ENCODE results near the gene TMEM238. TPM values are rescaled to one million over a fixed set of nuclear protein-coding genes. Genes with fewer than 3 reads are reported as not detected.
A peak's percentile ranks its signal among the peaks of the same experiment; 100 is the strongest.

TMEM238 gene
- total RNA-seq, 1 donor from 2014 or later: 9.7 TPM

DNA sequence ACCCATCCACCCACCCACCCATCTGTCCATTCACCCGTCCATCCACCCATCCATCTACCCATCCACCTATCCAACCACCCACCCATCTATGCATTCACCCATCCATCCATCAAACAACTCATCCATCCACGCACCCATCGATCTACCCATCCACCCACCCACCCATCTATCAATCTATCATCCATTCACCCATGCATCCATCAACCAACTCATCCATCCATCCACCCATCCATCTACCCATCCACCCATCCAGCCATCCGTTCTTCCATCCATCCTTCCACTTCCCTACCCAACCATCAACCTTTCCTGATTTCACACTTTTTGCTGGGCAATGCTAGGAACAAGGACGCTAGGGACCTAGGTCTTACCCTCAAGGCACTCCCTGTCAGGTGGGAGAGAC lies 2.1 kb downstream of the TMEM238 start:
- peak overlapping the region; percentile 81 for H3K27ac Mint-ChIP-seq
- DNase-seq: no peak
- intact Hi-C loops (cut with micrococcal nuclease): no loop called here
- H3K4me1 Mint-ChIP-seq: peaks cover 33% of the 10 kb centered on the region
- H3K27me3 Mint-ChIP-seq: no peaks in the 10 kb centered on the region
- H3K36me3 Mint-ChIP-seq (ENCODE audit: low read depth): peaks cover 30% of the 10 kb centered on the region
- H3K9me3 Mint-ChIP-seq: peaks cover 6% of the 10 kb centered on the region
- peak overlapping the region; percentile 94 for H3K4me3 Mint-ChIP-seq

GRCh38 chr19:55379174-55379573 lies 4.9 kb downstream of the TMEM238 start:
- H3K36me3 Mint-ChIP-seq (ENCODE audit: low read depth): peaks cover 16% of the 10 kb centered on the region
- peaks cover 6% of the 10 kb centered on the region for H3K9me3 Mint-ChIP-seq
- H3K27ac Mint-ChIP-seq: no peak overlapping the region
- H3K27me3 Mint-ChIP-seq: peaks cover 3% of the 10 kb centered on the region
- no peak overlapping the region for H3K4me3 Mint-ChIP-seq
- no peak for DNase-seq
- peaks cover 16% of the 10 kb centered on the region for H3K4me1 Mint-ChIP-seq
- intact Hi-C loops (cut with micrococcal nuclease): no loop called here

- intact Hi-C loops (cut with micrococcal nuclease): no loop called here
These were observed 6.5 kb downstream of the TMEM238 start for GRCh38 chr19:55377356-55378131.

DNA sequence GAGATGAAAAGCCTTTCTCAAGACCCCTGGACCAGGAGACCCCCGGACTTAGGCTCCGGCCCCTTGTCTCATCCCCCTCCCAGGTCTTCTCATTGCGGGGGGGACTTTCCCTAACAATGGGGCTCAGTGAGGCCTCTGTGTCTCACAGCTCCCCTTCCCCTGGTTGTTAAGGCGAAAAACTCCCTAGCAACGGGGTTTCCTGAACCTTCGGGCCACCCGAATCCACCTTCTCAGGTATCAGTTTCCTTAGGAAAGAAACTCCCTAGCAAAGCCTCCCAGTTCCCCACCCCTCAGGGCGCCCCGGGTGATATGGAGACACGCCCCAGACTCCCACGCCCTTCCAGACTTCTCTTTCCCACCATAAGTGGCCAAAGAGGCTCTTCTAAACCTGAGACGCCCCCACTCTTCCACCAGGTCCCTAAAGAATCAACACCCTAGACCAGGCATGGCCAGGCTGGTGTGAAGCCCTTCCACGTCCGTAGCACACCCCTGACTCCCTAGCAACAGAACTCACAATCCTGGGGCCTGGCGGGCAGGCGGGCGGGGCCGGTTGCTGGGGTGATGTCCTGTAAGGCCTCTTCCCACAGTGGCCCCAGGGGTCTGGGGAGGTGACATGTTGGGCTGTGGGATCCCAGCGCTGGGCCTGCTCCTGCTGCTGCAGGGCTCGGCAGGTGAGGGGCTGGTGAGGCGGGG lies 7.7 kb downstream of the TMEM238 start, which contains the start of gene TMEM190:
Gene TMEM190, plus strand, starts transcription at position 586 of the 693 bp plus-strand sequence. Its CDS starts 28 bp downstream, at position 614.
- intact Hi-C loops (cut with micrococcal nuclease): no loop called here
- no peak for DNase-seq
- Mint-ChIP-seq H3K27me3 (peaks cover 21% of the 10 kb centered on the region), H3K4me3 (no peak within 1 kb of the TSS), H3K27ac (no peak within 1 kb of the TSS), H3K36me3 (ENCODE audit: low read depth) (peaks cover 3% of the 10 kb centered on the region), H3K4me1 (no peaks in the 10 kb centered on the region), H3K9me3 (no peaks in the 10 kb centered on the region)

More at GRCh38 chr19:55377356-55378131, 6.5 kb downstream of the TMEM238 start:
- Mint-ChIP-seq H3K27ac (no peak overlapping the region), H3K9me3 (peaks cover 6% of the 10 kb centered on the region), H3K4me3 (no peak overlapping the region), H3K36me3 (ENCODE audit: low read depth) (peaks cover 13% of the 10 kb centered on the region), H3K27me3 (peaks cover 10% of the 10 kb centered on the region), H3K4me1 (peaks cover 9% of the 10 kb centered on the region)
- no peak for DNase-seq

DNA sequence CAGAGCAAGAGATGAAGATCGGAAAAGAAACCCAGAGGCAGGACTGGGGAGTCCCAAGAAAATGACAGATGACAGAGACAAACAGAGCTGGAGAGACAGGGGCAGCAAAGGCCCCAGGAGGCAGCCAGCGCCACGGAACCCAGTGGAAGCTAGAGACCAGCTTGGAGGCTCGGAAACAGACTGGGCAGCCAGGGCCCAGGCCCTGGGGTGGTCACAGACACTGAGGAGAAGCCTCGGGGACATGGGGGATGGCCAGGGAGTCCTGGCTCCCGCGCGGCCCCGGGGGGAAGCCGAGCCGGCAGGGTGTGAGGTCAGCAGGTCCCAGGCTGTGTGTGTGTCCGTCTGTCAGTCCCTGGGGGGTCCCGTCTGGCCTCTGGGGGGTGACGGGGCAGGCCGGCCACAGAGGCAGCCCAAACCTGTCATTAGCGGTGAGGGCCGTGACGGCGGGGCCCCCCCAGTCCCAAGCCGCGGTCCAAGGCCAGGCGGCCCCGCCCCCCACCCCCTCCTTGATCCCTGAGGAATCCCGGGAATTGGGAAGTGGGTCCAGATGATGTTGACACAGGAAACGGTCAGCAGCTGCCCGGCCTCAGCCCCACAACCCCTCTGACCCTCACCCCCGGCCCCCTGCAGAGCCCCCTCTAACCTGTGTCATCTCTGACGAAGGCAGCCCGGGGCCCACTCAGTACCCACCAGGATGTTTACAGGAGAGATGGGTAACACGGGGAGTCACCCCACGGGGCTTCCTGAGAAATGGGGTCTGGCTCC lies 9.9 kb downstream of the TMEM238 start:
- H3K4me1 Mint-ChIP-seq: peaks cover 7% of the 10 kb centered on the region
- peaks cover 2% of the 10 kb centered on the region for H3K36me3 Mint-ChIP-seq (ENCODE audit: low read depth)
- H3K4me3 Mint-ChIP-seq: no peak overlapping the region
- no peak overlapping the region for H3K27ac Mint-ChIP-seq
- peaks cover 36% of the 10 kb centered on the region for H3K27me3 Mint-ChIP-seq
- H3K9me3 Mint-ChIP-seq: no peaks in the 10 kb centered on the region
- DNase-seq: no peak
- intact Hi-C loops (cut with micrococcal nuclease): no loop called here

- peaks cover 42% of the 10 kb centered on the region for H3K27me3 Mint-ChIP-seq
- H3K36me3 Mint-ChIP-seq (ENCODE audit: low read depth): peaks cover 2% of the 10 kb centered on the region
- peaks cover 7% of the 10 kb centered on the region for H3K4me1 Mint-ChIP-seq
- no peak for DNase-seq
- H3K9me3 Mint-ChIP-seq: no peaks in the 10 kb centered on the region
- no peak overlapping the region for H3K4me3 Mint-ChIP-seq
- intact Hi-C loops (cut with micrococcal nuclease): no loop called here
- no peak overlapping the region for H3K27ac Mint-ChIP-seq
These were observed 10.6 kb downstream of the TMEM238 start for GRCh38 chr19:55373306-55373992.

- H3K4me3 Mint-ChIP-seq: no peak overlapping the region
- peaks cover 2% of the 10 kb centered on the region for H3K36me3 Mint-ChIP-seq (ENCODE audit: low read depth)
- H3K27ac Mint-ChIP-seq: no peak overlapping the region
- H3K4me1 Mint-ChIP-seq: peaks cover 7% of the 10 kb centered on the region
- H3K27me3 Mint-ChIP-seq: peaks cover 48% of the 10 kb centered on the region
- DNase-seq: no peak
- H3K9me3 Mint-ChIP-seq: no peaks in the 10 kb centered on the region
- intact Hi-C loops (cut with micrococcal nuclease): no loop called here
These were observed 11.6 kb downstream of the TMEM238 start for GRCh38 chr19:55372316-55373081.

- Mint-ChIP-seq H3K4me3 (peak within 1 kb of the TSS; percentile 69), H3K27ac (no peak within 1 kb of the TSS)
- intact Hi-C loops (cut with micrococcal nuclease): no loop called here
These were observed 13.6 kb downstream of the TMEM238 start, which contains the start of gene IL11 for GRCh38 chr19:55370305-55370988. IL11 (minus strand) TSS chr19:55370463; CDS start chr19:55370310, 153 bp downstream.

GRCh38 chr19:55369653-55370304 lies 14.3 kb downstream of the TMEM238 start:
- intact Hi-C loops (cut with micrococcal nuclease): no loop called here
- Mint-ChIP-seq H3K27ac (no peak overlapping the region), H3K9me3 (no peaks in the 10 kb centered on the region), H3K27me3 (peaks cover 51% of the 10 kb centered on the region), H3K4me1 (peaks cover 7% of the 10 kb centered on the region), H3K36me3 (ENCODE audit: low read depth) (peaks cover 2% of the 10 kb centered on the region), H3K4me3 (peak overlapping the region; percentile 69)
- peak; percentile 73 for DNase-seq

More at GRCh38 chr19:55370305-55370988, 13.6 kb downstream of the TMEM238 start, which contains the start of gene IL11:
- no peak for DNase-seq
- peaks cover 2% of the 10 kb centered on the region for H3K36me3 Mint-ChIP-seq (ENCODE audit: low read depth)
- H3K9me3 Mint-ChIP-seq: no peaks in the 10 kb centered on the region
- peaks cover 51% of the 10 kb centered on the region for H3K27me3 Mint-ChIP-seq
- peaks cover 7% of the 10 kb centered on the region for H3K4me1 Mint-ChIP-seq

- peaks cover 7% of the 10 kb centered on the region for H3K4me1 Mint-ChIP-seq
These were observed 15.2 kb downstream of the TMEM238 start for GRCh38 chr19:55368701-55369563.

DNA sequence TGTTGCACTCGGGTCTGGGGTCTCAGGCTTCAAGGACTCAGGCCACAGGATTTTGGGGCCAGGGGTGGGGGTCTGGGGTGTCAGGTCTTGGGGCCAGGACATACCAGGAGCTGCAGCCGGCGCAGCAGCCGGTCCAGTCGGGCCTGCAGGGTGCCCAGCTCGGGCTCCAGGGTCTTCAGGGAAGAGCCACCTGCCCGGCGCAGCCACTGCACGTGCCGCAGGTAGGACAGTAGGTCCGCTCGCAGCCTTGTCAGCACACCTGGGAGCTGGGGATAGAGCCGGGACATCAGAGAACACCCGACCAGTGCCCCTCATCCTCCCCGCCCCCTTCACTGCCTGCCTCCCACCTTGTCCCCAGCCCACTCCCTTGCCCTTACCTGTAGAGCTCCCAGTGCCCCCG lies 16.0 kb downstream of the TMEM238 start:
- intact Hi-C loops (cut with micrococcal nuclease): no loop called here
- H3K36me3 Mint-ChIP-seq (ENCODE audit: low read depth): peaks cover 2% of the 10 kb centered on the region
- no peak overlapping the region for H3K27ac Mint-ChIP-seq
- no peak for DNase-seq
- H3K9me3 Mint-ChIP-seq: no peaks in the 10 kb centered on the region
- H3K27me3 Mint-ChIP-seq: peaks cover 46% of the 10 kb centered on the region
- H3K4me1 Mint-ChIP-seq: peaks cover 7% of the 10 kb centered on the region
- H3K4me3 Mint-ChIP-seq: no peak overlapping the region

More at GRCh38 chr19:55368701-55369563, 15.2 kb downstream of the TMEM238 start:
- intact Hi-C loops (cut with micrococcal nuclease): no loop called here
- Mint-ChIP-seq H3K36me3 (ENCODE audit: low read depth) (peaks cover 2% of the 10 kb centered on the region), H3K4me3 (no peak overlapping the region), H3K9me3 (no peaks in the 10 kb centered on the region), H3K27me3 (peaks cover 51% of the 10 kb centered on the region), H3K27ac (no peak overlapping the region)
- DNase-seq: peak; percentile 73
